ENCODE measurements around the gene C16orf92.

The C16orf92 gene

DNA sequence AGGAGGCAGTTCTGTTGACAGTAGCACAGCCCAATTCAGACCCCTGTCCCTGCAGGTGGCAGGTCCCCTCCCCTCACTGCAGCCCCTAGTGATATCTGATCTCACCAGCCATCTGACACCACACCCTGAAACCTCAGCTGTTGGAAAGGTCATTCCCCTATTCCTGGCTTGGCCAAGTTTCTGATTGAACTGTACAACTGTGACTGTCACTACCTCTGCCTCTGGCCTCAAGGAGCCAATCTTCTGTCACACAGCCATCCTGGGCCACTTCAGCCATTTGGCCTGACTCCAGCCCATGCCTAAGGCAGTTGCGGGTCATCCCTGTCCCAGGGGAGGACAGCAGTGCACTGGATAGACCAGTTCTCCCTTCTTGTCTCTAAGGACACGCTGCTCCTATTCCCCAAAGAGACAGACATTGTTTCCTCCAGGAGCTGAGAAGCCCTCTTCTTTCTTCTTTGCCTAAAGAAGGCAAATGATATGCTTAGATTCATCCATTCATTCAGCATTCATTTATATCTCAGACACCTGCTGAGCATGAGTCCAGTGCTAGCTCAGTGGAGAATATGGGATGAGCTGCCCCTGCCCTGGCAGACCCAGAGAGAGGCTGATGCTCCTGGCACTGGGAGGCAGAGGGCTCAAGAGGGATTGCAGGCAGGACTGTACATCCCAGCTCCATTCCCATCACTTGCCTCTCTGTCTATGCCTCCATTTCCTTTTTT lies 38.0 kb downstream of the C16orf92 start:
- Histone ChIP-seq H2AFZ (ENCODE audit: low read depth, low read length) (no peak overlapping the region), H3K79me2 (ENCODE audit: insufficient read depth, low read length) (peaks cover 27% of the 10 kb centered on the region), H3K4me3 (ENCODE audit: low read depth in 1 of 2, low read length in 2 of 2) (no peak overlapping the region), H3K4me1 (ENCODE audit: insufficient read depth, low read length) (peaks cover 11% of the 10 kb centered on the region), H4K20me1 (ENCODE audit: insufficient read depth, low read length) (peaks cover 4% of the 10 kb centered on the region), H3K9ac (ENCODE audit: low read depth, low read length) (no peak overlapping the region), H3K4me2 (ENCODE audit: insufficient read depth, low read length) (no peak overlapping the region), H3K27ac (ENCODE audit: low read length) (no peak overlapping the region), H3K27me3 (ENCODE audit: insufficient read depth, low read length, poor library complexity) (no peaks in the 10 kb centered on the region), H3K9me3 (ENCODE audit: insufficient read depth, low read length, severe bottlenecking) (no peaks in the 10 kb centered on the region), H3K36me3 (ENCODE audit: insufficient read depth, low read length) (peaks cover 7% of the 10 kb centered on the region)
- ATAC-seq (ENCODE audit: insufficient read depth, low read depth) = no peak
- no peak for TF ChIP-seq EZH2 (IDR thresholded peaks at IDR 0.05; ENCODE audit: borderline replicate concordance, low read depth, low read length, severe bottlenecking)
- TF ChIP-seq, protein P1, sequence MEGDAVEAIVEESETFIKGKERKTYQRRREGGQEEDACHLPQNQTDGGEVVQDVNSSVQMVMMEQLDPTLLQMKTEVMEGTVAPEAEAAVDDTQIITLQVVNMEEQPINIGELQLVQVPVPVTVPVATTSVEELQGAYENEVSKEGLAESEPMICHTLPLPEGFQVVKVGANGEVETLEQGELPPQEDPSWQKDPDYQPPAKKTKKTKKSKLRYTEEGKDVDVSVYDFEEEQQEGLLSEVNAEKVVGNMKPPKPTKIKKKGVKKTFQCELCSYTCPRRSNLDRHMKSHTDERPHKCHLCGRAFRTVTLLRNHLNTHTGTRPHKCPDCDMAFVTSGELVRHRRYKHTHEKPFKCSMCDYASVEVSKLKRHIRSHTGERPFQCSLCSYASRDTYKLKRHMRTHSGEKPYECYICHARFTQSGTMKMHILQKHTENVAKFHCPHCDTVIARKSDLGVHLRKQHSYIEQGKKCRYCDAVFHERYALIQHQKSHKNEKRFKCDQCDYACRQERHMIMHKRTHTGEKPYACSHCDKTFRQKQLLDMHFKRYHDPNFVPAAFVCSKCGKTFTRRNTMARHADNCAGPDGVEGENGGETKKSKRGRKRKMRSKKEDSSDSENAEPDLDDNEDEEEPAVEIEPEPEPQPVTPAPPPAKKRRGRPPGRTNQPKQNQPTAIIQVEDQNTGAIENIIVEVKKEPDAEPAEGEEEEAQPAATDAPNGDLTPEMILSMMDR (IDR thresholded peaks at IDR 0.05; ENCODE audit: borderline replicate concordance, extremely low read depth, low read length, poor library complexity, severe bottlenecking) = no peak
- no peak for DNase-seq

DNA sequence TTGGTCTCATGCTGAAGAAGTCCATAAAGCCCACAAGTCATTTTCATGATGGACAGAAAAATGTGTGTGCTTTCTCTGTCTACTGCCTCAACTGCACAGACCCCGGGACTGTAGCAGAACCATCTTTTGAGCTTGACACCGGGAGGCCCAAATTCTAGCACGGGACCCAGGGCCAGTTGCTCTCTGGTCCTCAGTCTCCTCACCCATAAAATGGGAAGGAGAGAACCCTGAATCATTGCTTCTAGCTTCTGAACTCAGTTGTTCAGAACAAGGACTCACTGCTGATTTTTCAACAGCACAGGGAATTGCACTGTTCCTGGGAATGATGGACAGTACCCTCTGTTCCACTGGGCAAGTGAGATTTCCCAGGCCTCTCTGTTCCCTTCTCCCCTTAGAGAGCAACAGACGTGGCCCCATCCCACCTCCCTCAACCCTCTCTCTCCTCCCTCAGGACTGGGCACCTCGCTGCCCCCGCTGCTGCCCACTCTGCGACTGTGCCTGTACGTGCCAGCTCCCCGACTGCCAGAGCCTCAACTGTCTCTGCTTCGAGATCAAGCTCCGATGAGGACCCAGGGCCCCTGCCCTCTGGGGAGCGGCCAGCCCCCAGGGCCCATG lies 40.4 kb downstream of the C16orf92 start:
- TF ChIP-seq, protein P1 (IDR thresholded peaks at IDR 0.05; ENCODE audit: borderline replicate concordance, extremely low read depth, low read length, poor library complexity, severe bottlenecking) = no peak
- no peak for TF ChIP-seq EZH2 (IDR thresholded peaks at IDR 0.05; ENCODE audit: borderline replicate concordance, low read depth, low read length, severe bottlenecking)
- peak overlapping the region; percentile 92; the same call in 1 of the 2 replicates for H2AFZ ChIP-seq (ENCODE audit: low read depth, low read length)
- H3K79me2 ChIP-seq (ENCODE audit: insufficient read depth, low read length) = peaks cover 50% of the 10 kb centered on the region
- H3K4me1 ChIP-seq (ENCODE audit: insufficient read depth, low read length) = peaks cover 32% of the 10 kb centered on the region
- ATAC-seq (ENCODE audit: insufficient read depth, low read depth) (no peak), DNase-seq (no peak)
- H4K20me1 ChIP-seq (ENCODE audit: insufficient read depth, low read length) = peaks cover 24% of the 10 kb centered on the region
- no peaks in the 10 kb centered on the region for H3K9me3 ChIP-seq (ENCODE audit: insufficient read depth, low read length, severe bottlenecking)
- peak overlapping the region; percentile 93 for H3K4me2 ChIP-seq (ENCODE audit: insufficient read depth, low read length)
- peaks cover 31% of the 10 kb centered on the region for H3K36me3 ChIP-seq (ENCODE audit: insufficient read depth, low read length)
- no peaks in the 10 kb centered on the region for H3K27me3 ChIP-seq (ENCODE audit: insufficient read depth, low read length, poor library complexity)
- peak overlapping the region; percentile 83 to 89; a peak in 3 of 4 replicates for H3K4me3 ChIP-seq (ENCODE audit: low read depth in 1 of 2, low read length in 2 of 2)
- H3K27ac ChIP-seq (ENCODE audit: low read length) = peak overlapping the region; percentile 99
- peak overlapping the region; percentile 94 for H3K9ac ChIP-seq (ENCODE audit: low read depth, low read length)

DNA sequence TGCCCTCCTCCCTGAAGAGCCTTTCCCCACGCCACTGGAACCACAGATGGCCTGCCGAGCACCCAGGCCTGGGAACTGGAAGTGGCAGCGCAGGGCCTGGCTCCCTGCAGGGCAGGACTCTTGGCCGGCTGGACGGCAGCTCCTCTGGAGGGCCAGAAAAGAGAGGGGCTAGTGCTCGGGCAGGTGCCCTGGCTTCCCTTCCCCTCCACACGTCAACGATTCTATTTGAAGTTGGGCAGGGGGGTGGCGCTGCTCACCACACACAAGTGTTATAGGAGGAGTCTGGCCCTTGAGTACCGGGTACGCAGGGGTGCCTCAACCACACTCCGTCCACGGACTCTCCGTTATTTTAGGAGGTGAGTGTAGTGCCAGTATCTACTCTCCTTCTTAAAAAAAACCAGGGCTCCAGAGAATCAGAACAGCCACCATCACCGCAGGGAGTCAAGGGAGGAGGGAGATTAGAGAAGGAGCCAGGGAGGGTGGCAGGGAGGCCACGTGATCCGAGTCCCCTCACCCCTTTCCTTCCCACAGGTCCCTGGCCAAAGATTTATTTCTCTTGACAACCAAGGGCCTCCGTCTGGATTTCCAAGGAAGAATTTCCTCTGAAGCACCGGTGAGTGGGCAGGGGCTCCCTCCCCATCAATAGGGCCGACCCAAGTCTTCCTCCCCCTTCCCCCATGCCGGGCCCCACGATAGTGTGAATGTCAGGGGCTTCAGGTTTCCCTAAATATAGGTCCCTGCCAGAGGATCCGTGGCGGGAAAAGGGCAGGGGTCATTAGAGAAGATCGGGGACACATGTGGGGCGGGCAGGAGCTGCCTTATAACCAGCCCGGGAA lies 41.1 kb downstream of the C16orf92 start:
- DNase-seq (peak; percentile 84), ATAC-seq (ENCODE audit: insufficient read depth, low read depth) (peak; percentile 55)
- H3K4me2 ChIP-seq (ENCODE audit: insufficient read depth, low read length) = peak overlapping the region; percentile 93
- H3K4me3 ChIP-seq (ENCODE audit: low read depth in 1 of 2, low read length in 2 of 2) = peak overlapping the region; percentile 83 to 89
- peaks cover 57% of the 10 kb centered on the region for H3K79me2 ChIP-seq (ENCODE audit: insufficient read depth, low read length)
- H3K9me3 ChIP-seq (ENCODE audit: insufficient read depth, low read length, severe bottlenecking) = no peaks in the 10 kb centered on the region
- TF ChIP-seq EZH2 (IDR thresholded peaks at IDR 0.05; ENCODE audit: borderline replicate concordance, low read depth, low read length, severe bottlenecking) = no peak
- TF ChIP-seq, protein P1 (IDR thresholded peaks at IDR 0.05; ENCODE audit: borderline replicate concordance, extremely low read depth, low read length, poor library complexity, severe bottlenecking) = peak; percentile 69
- H3K27me3 ChIP-seq (ENCODE audit: insufficient read depth, low read length, poor library complexity) = no peaks in the 10 kb centered on the region
- peak overlapping the region; percentile 92 for H2AFZ ChIP-seq (ENCODE audit: low read depth, low read length)
- peaks cover 39% of the 10 kb centered on the region for H3K4me1 ChIP-seq (ENCODE audit: insufficient read depth, low read length)
- H3K36me3 ChIP-seq (ENCODE audit: insufficient read depth, low read length) = peaks cover 38% of the 10 kb centered on the region
- H4K20me1 ChIP-seq (ENCODE audit: insufficient read depth, low read length) = peaks cover 32% of the 10 kb centered on the region
- peak overlapping the region; percentile 94 for H3K9ac ChIP-seq (ENCODE audit: low read depth, low read length)
- H3K27ac ChIP-seq (ENCODE audit: low read length) = peak overlapping the region; percentile 99

Measured in DND-41 (cell line).